Measurements from ENCODE around the gene TJP2.

The TJP2 gene

DNA sequence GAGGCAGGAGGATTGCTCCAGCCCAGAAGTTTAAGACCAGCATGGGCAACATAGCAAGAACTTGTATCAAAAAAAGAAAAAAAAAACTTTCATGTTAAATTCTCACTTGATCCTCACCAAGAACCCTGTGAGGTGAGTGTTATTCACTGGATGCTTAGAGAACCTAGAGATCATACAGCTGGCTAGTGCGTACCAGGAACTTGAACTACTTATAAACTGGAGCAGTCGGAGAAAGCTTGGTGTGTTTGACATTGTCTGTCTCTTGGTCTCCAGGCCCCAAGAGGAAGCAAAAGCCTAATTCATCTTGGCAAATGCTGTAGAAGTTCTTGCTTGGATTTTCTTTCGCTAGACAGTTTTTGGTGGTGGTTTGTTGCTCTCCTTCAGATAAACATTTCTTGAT lies 18.1 kb downstream of the TJP2 start:
- TF ChIP-seq, protein P1, sequence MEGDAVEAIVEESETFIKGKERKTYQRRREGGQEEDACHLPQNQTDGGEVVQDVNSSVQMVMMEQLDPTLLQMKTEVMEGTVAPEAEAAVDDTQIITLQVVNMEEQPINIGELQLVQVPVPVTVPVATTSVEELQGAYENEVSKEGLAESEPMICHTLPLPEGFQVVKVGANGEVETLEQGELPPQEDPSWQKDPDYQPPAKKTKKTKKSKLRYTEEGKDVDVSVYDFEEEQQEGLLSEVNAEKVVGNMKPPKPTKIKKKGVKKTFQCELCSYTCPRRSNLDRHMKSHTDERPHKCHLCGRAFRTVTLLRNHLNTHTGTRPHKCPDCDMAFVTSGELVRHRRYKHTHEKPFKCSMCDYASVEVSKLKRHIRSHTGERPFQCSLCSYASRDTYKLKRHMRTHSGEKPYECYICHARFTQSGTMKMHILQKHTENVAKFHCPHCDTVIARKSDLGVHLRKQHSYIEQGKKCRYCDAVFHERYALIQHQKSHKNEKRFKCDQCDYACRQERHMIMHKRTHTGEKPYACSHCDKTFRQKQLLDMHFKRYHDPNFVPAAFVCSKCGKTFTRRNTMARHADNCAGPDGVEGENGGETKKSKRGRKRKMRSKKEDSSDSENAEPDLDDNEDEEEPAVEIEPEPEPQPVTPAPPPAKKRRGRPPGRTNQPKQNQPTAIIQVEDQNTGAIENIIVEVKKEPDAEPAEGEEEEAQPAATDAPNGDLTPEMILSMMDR (conservative IDR thresholded peaks at IDR 0.05), result no peak
- no peak overlapping the region for H3K27ac ChIP-seq

DNA sequence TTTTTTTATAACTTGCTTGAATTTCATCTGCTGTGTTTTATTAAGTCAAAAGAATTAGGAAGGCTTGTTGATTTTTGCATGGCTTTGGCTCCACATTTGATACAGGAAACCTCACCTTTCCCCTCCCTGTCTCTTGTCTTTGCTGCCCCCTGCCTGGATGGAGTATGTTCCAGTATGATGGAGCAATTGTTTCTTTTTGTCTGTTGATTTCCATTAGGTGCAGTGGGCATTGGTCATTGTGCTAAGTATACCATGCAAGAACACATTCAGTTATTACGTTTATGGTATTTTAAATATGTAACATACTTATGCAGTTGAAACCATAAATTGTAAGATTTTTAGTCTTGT lies 19.6 kb downstream of the TJP2 start:
- H3K27ac ChIP-seq, result no peak overlapping the region
- TF ChIP-seq, protein P1 (conservative IDR thresholded peaks at IDR 0.05), result no peak

DNA sequence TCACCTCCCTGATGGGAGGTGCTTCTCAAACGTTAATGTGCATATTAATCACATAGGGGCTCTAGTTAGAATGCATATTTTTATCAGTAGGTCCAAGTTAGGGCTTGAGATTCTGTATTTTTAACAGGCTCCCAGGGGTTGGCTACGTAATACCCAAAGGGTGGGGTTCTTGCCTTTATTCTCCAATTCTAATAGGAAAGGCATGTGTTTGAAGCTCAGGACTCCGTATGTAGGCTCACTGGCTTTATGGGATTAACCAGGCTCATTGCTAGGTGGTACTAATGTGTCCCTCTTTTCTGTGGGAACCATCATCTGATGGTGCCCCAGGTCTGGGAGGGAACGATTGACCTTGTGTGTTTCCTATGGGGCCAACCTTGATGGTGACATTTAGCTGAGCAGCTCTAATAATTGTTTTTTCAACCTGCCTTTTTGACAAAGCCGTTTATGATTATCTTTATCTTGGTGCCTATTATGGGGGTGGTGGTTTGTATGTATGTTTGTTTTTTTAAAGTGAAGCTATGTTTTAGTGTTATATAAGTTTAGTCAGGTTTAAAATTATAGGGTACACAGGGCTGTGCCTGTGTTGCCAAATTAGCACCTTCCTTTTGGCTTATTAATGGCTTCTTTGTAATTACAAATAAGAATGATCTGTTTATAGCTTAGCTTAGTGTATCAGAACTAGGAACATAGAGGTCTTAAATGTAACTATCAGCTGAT lies 20.8 kb downstream of the TJP2 start:
- TF ChIP-seq, protein P1 (conservative IDR thresholded peaks at IDR 0.05), result no peak
- H3K27ac ChIP-seq, result no peak overlapping the region

DNA sequence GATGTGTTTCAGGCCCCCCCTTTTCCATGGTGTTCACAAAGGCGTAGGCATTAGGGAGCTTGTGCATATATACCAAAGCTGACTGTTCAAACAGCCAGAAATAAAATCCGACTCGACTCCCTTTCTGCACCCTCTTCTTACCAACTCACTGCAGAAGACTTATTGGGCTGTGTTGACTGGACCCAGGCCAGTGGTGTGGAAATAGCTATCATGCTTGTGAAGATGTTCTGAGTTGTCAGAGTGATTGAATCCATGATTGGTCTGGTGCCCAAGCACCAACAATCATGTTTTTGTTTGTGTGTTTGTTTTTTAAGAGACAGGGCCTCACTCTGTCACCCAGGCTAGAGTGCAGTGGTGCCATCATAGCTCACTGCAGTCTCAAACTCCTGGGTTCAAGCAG lies 21.6 kb downstream of the TJP2 start:
- TF ChIP-seq, protein P1 (conservative IDR thresholded peaks at IDR 0.05), result no peak
- H3K27ac ChIP-seq, result no peak overlapping the region

DNA sequence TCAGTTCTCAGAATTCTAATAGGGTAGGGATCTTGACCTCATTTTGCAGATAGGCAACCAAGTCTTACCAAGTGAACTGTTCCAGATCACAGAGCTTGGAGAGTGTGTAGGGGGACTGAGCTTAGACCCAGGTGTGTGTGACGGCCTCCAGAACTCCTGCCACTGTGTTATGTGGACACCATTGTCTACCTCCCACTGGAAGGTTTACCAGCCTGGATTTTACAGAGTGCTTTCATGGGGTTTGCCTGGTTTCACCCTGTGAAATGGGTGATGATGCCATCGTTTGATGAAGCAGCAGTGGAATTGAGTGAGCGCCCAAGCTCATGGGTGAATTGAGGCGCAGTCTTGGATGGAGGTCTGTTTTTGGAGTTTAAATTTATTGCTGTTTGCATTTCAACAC lies 23.6 kb downstream of the TJP2 start:
- TF ChIP-seq, protein P1 (conservative IDR thresholded peaks at IDR 0.05), result no peak

DNA sequence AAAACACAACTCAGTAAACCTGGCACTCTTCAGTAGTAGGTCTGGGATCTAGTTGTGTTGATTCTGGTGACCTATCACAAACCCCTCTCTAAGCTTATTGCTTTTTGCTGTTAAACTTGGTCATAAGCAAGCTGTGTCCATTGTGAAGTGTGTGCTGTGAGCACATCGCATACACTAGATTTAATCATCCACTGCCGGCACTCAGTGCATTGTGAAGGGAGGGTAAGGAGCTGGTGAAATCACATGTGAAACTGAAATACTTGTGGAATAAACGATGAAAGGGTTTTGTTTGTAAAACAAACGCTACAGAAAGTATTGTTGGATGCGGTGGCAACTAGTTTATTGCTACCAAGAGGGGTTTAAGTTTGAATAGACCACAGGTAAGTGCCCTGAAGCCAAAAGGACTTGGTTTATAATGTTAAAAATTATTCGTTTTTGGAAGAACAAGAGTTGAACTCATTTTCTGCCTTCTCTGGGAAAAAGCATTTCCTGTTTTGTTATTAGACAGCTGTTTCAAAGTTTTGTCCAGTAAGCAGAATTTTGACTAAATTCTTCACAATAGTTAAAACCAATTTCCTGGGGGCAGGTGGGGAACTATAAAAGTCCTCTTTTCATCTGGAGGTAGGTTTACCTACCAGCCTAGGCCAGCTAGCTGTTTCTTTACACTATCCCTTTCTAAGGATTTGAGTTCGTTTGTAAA lies 24.6 kb downstream of the TJP2 start:
- TF ChIP-seq, protein P1 (conservative IDR thresholded peaks at IDR 0.05), result no peak
- no peak overlapping the region for H3K27ac ChIP-seq

More for the DNA sequence above, 23.6 kb downstream of the TJP2 start:
- H3K27ac ChIP-seq, result no peak overlapping the region

DNA sequence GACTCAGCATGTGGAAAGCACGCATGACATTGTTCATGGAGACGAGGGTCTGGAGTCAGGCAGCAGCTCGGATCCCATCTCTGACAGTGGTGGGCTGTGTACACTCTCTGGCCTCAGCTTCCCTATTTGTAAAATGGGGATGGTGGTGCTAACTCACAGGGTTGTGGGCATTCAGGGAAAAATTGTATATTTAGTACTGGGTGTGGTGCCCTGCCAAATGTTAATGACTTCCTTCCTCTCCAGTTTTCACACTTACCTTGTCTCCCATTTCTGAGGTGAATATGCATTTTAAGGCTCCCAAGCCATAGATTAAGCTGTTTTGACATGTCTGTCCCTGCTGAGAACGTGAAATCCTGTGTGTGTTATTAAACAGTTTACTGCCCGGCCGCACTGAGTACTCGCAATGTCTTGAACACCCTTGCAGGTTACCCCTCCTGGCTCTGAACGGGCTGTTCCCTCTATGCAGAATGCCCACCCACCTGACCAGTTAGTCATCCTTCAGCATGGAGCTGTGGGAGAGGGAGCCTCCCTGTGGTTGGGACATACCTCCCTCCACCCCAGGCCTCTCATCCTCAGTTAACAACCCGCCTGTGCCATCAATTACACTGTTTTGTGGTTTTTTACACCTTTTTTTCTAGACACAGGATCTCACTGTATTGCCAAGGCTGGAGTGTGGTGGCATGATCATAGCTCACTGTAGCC lies 25.8 kb downstream of the TJP2 start:
- TF ChIP-seq, protein P1 (conservative IDR thresholded peaks at IDR 0.05), result no peak
- H3K27ac ChIP-seq, result no peak overlapping the region

All from VCaP (cell line).